ENCODE measurements around the gene EVX2.
A peak's percentile ranks its signal among the peaks of the same experiment; 100 is the strongest.

EVX2 gene

DNA sequence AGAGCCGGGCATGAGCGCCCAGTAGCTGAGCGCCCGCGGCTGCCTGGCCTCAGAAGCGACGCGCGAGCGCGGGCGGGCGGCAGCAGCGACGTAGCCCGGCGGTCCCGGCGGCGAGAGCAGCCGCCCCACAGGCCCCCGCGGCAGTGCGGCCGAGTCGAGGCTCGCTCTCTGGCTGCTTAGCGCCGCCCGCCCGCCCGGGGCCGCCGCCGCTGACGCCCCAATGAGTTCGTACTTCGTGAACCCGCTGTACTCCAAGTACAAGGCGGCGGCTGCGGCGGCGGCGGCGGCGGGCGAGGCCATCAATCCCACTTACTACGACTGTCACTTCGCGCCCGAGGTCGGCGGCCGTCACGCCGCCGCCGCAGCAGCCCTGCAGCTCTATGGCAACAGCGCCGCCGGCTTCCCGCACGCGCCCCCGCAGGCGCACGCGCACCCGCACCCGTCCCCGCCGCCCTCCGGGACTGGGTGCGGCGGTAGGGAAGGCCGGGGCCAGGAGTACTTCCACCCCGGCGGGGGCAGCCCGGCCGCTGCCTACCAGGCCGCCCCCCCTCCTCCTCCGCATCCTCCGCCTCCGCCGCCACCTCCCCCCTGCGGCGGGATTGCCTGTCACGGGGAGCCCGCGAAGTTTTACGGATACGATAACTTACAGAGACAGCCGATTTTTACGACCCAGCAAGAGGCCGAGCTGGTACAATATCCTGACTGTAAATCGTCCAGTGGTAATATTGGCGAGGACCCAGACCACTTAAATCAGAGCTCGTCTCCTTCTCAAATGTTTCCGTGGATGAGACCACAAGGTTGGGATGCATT is 46.6 kb upstream of the EVX2 start (continued):
- TF ChIP-seq, protein P1, sequence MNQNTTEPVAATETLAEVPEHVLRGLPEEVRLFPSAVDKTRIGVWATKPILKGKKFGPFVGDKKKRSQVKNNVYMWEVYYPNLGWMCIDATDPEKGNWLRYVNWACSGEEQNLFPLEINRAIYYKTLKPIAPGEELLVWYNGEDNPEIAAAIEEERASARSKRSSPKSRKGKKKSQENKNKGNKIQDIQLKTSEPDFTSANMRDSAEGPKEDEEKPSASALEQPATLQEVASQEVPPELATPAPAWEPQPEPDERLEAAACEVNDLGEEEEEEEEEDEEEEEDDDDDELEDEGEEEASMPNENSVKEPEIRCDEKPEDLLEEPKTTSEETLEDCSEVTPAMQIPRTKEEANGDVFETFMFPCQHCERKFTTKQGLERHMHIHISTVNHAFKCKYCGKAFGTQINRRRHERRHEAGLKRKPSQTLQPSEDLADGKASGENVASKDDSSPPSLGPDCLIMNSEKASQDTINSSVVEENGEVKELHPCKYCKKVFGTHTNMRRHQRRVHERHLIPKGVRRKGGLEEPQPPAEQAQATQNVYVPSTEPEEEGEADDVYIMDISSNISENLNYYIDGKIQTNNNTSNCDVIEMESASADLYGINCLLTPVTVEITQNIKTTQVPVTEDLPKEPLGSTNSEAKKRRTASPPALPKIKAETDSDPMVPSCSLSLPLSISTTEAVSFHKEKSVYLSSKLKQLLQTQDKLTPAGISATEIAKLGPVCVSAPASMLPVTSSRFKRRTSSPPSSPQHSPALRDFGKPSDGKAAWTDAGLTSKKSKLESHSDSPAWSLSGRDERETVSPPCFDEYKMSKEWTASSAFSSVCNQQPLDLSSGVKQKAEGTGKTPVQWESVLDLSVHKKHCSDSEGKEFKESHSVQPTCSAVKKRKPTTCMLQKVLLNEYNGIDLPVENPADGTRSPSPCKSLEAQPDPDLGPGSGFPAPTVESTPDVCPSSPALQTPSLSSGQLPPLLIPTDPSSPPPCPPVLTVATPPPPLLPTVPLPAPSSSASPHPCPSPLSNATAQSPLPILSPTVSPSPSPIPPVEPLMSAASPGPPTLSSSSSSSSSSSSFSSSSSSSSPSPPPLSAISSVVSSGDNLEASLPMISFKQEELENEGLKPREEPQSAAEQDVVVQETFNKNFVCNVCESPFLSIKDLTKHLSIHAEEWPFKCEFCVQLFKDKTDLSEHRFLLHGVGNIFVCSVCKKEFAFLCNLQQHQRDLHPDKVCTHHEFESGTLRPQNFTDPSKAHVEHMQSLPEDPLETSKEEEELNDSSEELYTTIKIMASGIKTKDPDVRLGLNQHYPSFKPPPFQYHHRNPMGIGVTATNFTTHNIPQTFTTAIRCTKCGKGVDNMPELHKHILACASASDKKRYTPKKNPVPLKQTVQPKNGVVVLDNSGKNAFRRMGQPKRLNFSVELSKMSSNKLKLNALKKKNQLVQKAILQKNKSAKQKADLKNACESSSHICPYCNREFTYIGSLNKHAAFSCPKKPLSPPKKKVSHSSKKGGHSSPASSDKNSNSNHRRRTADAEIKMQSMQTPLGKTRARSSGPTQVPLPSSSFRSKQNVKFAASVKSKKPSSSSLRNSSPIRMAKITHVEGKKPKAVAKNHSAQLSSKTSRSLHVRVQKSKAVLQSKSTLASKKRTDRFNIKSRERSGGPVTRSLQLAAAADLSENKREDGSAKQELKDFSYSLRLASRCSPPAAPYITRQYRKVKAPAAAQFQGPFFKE (tag by site-specific recombination; IDR thresholded peaks at IDR 0.05; ENCODE audit: borderline replicate concordance): no peak
- TF ChIP-seq KLF10 (tag by site-specific recombination; IDR thresholded peaks at IDR 0.05) (peak; percentile 48; the same call in 1 of the 2 replicates), ZNF341 (tag by site-specific recombination; IDR thresholded peaks at IDR 0.05; ENCODE audit: low read depth) (peak; percentile 79), ZNF610 (tag by site-specific recombination; IDR thresholded peaks at IDR 0.05; ENCODE audit: borderline replicate concordance) (0 out of 2 replicates have a peak, but pooled peaks have one; percentile 17), ZNF354C (tag by site-specific recombination; IDR thresholded peaks at IDR 0.05; ENCODE audit: borderline replicate concordance, low read depth) (no peak), ZNF23 (tag by site-specific recombination; IDR thresholded peaks at IDR 0.05; ENCODE audit: borderline replicate concordance) (no peak), ZNF121 (tag by site-specific recombination; IDR thresholded peaks at IDR 0.05) (no peak), SETDB1 (IDR thresholded peaks at IDR 0.05; ENCODE audit: insufficient read length, low read length) (no peak), ZNF654 (tag by site-specific recombination; IDR thresholded peaks at IDR 0.05; ENCODE audit: low read depth) (no peak; the same call in 1 of the 2 replicates), ZNF140 (tag by site-specific recombination; IDR thresholded peaks at IDR 0.05) (no peak), KLF16 (tag by site-specific recombination; IDR thresholded peaks at IDR 0.05) (0 out of 2 replicates have a peak, but pooled peaks have one; percentile 53), GFI1B (tag by site-specific recombination; IDR thresholded peaks at IDR 0.05) (peak; percentile 82), ZNF792 (tag by site-specific recombination; IDR thresholded peaks at IDR 0.05) (no peak)
- TF ChIP-seq, protein P2, sequence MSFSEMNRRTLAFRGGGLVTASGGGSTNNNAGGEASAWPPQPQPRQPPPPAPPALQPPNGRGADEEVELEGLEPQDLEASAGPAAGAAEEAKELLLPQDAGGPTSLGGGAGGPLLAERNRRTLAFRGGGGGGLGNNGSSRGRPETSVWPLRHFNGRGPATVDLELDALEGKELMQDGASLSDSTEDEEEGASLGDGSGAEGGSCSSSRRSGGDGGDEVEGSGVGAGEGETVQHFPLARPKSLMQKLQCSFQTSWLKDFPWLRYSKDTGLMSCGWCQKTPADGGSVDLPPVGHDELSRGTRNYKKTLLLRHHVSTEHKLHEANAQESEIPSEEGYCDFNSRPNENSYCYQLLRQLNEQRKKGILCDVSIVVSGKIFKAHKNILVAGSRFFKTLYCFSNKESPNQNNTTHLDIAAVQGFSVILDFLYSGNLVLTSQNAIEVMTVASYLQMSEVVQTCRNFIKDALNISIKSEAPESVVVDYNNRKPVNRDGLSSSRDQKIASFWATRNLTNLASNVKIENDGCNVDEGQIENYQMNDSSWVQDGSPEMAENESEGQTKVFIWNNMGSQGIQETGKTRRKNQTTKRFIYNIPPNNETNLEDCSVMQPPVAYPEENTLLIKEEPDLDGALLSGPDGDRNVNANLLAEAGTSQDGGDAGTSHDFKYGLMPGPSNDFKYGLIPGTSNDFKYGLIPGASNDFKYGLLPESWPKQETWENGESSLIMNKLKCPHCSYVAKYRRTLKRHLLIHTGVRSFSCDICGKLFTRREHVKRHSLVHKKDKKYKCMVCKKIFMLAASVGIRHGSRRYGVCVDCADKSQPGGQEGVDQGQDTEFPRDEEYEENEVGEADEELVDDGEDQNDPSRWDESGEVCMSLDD (tag by site-specific recombination; IDR thresholded peaks at IDR 0.05): no peak
- TF ChIP-seq, protein P3, sequence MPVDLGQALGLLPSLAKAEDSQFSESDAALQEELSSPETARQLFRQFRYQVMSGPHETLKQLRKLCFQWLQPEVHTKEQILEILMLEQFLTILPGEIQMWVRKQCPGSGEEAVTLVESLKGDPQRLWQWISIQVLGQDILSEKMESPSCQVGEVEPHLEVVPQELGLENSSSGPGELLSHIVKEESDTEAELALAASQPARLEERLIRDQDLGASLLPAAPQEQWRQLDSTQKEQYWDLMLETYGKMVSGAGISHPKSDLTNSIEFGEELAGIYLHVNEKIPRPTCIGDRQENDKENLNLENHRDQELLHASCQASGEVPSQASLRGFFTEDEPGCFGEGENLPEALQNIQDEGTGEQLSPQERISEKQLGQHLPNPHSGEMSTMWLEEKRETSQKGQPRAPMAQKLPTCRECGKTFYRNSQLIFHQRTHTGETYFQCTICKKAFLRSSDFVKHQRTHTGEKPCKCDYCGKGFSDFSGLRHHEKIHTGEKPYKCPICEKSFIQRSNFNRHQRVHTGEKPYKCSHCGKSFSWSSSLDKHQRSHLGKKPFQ (tag by site-specific recombination; IDR thresholded peaks at IDR 0.05): 0 out of 2 replicates have a peak, but pooled peaks have one; percentile 30
- TF ChIP-seq, protein P4, sequence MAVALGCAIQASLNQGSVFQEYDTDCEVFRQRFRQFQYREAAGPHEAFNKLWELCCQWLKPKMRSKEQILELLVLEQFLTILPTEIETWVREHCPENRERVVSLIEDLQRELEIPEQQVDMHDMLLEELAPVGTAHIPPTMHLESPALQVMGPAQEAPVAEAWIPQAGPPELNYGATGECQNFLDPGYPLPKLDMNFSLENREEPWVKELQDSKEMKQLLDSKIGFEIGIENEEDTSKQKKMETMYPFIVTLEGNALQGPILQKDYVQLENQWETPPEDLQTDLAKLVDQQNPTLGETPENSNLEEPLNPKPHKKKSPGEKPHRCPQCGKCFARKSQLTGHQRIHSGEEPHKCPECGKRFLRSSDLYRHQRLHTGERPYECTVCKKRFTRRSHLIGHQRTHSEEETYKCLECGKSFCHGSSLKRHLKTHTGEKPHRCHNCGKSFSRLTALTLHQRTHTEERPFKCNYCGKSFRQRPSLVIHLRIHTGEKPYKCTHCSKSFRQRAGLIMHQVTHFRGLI (tag by site-specific recombination; IDR thresholded peaks at IDR 0.05): no peak
- TF ChIP-seq, protein P5, sequence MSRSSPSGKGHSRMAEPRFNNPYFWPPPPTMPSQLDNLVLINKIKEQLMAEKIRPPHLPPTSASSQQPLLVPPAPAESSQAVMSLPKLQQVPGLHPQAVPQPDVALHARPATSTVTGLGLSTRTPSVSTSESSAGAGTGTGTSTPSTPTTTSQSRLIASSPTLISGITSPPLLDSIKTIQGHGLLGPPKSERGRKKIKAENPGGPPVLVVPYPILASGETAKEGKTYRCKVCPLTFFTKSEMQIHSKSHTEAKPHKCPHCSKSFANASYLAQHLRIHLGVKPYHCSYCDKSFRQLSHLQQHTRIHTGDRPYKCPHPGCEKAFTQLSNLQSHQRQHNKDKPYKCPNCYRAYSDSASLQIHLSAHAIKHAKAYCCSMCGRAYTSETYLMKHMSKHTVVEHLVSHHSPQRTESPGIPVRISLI (tag by site-specific recombination; IDR thresholded peaks at IDR 0.05): no peak
- TF ChIP-seq, protein P6, sequence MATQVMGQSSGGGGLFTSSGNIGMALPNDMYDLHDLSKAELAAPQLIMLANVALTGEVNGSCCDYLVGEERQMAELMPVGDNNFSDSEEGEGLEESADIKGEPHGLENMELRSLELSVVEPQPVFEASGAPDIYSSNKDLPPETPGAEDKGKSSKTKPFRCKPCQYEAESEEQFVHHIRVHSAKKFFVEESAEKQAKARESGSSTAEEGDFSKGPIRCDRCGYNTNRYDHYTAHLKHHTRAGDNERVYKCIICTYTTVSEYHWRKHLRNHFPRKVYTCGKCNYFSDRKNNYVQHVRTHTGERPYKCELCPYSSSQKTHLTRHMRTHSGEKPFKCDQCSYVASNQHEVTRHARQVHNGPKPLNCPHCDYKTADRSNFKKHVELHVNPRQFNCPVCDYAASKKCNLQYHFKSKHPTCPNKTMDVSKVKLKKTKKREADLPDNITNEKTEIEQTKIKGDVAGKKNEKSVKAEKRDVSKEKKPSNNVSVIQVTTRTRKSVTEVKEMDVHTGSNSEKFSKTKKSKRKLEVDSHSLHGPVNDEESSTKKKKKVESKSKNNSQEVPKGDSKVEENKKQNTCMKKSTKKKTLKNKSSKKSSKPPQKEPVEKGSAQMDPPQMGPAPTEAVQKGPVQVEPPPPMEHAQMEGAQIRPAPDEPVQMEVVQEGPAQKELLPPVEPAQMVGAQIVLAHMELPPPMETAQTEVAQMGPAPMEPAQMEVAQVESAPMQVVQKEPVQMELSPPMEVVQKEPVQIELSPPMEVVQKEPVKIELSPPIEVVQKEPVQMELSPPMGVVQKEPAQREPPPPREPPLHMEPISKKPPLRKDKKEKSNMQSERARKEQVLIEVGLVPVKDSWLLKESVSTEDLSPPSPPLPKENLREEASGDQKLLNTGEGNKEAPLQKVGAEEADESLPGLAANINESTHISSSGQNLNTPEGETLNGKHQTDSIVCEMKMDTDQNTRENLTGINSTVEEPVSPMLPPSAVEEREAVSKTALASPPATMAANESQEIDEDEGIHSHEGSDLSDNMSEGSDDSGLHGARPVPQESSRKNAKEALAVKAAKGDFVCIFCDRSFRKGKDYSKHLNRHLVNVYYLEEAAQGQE (tag by site-specific recombination; IDR thresholded peaks at IDR 0.05): no peak
- TF ChIP-seq, protein P7, sequence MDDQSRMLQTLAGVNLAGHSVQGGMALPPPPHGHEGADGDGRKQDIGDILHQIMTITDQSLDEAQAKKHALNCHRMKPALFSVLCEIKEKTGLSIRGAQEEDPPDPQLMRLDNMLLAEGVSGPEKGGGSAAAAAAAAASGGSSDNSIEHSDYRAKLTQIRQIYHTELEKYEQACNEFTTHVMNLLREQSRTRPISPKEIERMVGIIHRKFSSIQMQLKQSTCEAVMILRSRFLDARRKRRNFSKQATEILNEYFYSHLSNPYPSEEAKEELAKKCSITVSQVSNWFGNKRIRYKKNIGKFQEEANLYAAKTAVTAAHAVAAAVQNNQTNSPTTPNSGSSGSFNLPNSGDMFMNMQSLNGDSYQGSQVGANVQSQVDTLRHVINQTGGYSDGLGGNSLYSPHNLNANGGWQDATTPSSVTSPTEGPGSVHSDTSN (CRISPR knock-in tag; IDR thresholded peaks at IDR 0.05): no peak
